SU-DHL-6 (cell line): ENCODE data around the gene RGPD8.
"Not testable (repeated sequence)": the region's sequence is repeated elsewhere in the genome, so short reads cannot be mapped to it uniquely, and the experiment has no call there.

Experiments
- H2AFZ ChIP-seq: fragments of 200-600 bp; sonication (generic); 2 replicates; pipeline ENCODE4 v1.6.1; 2014; ENCODE audit warnings: low read depth, mild to moderate bottlenecking, moderate library complexity, mixed read lengths, antibody characterized with exemption, low read length; ENCODE audit not compliant: severe bottlenecking
- H3F3A ChIP-seq: fragments of 200-600 bp; shearing (Covaris generic); 2 replicates; pipeline ENCODE4 v1.6.0; 2016; ENCODE audit warnings: antibody characterized with exemption, mild to moderate bottlenecking; ENCODE audit not compliant: insufficient read depth
- H3K27ac ChIP-seq: fragments of 200-600 bp; sonication (generic); 2 replicates; pipeline ENCODE4 v1.5.1; 2016; ENCODE audit warnings: low read depth, mild to moderate bottlenecking, low read length, moderate library complexity, mixed read lengths
- H3K27me3 ChIP-seq: fragments of 200-600 bp; sonication (generic), shearing (Covaris generic); 2 replicates; pipeline ENCODE4 v1.6.0; 2014; ENCODE audit warnings: mild to moderate bottlenecking, low read length
- H3K36me3 ChIP-seq: fragments of 200-600 bp; sonication (generic); 2 replicates; pipeline ENCODE4 v1.6.1; 2014; ENCODE audit warnings: mild to moderate bottlenecking, low read length, mixed read lengths
- H3K4me2 ChIP-seq: fragments of 300-600, 200-600 bp; shearing (Covaris generic), sonication (generic); 2 replicates; pipeline ENCODE4 v1.6.0; 2014; ENCODE audit warnings: low read length, low read depth, mild to moderate bottlenecking; ENCODE audit not compliant: poor library complexity, severe bottlenecking
- H3K4me3 ChIP-seq: fragments of 200-600 bp; sonication (generic); 2 replicates; pipeline ENCODE4 v1.5.1; 2014; ENCODE audit warnings: antibody characterized with exemption, low read length, mild to moderate bottlenecking, mixed read lengths; ENCODE audit not compliant: insufficient read depth, poor library complexity, severe bottlenecking
- H3K79me2 ChIP-seq: fragments of 200-600 bp; sonication (generic); 2 replicates; pipeline ENCODE4 v1.6.1; 2014; ENCODE audit warnings: mild to moderate bottlenecking, low read length, moderate library complexity; ENCODE audit not compliant: insufficient read depth
- H3K9ac ChIP-seq: fragments of 200-600 bp; sonication (generic); 2 replicates; pipeline ENCODE4 v1.7.0; 2014; ENCODE audit warnings: mild to moderate bottlenecking, low read length
- H3K9me2 ChIP-seq: fragments of 200-600 bp; sonication (generic); replicated peaks from 2 replicates; pipeline ENCODE4 v1.6.1; 2014; ENCODE audit warnings: low read length; ENCODE audit not compliant: insufficient read depth
- H3K9me3 ChIP-seq: fragments of 200-600 bp; sonication (generic); 2 replicates; pipeline ENCODE4 v1.6.1; 2014; ENCODE audit warnings: low read length, mixed read lengths; ENCODE audit not compliant: insufficient read depth
- H4K20me1 ChIP-seq: fragments of 200-600 bp; sonication (generic); 2 replicates; pipeline ENCODE4 v1.6.1; 2014; ENCODE audit warnings: low read depth, mild to moderate bottlenecking, antibody characterized with exemption, low read length, moderate library complexity, mixed read lengths
- EZH2phosphoT487 ChIP-seq: fragments of 200-600 bp; sonication (generic), shearing (Covaris generic); conservative IDR thresholded peaks from 2 replicates; pipeline ENCODE4 v1.6.1; 2018; ENCODE audit warnings: mild to moderate bottlenecking, antibody characterized with exemption, low read length, moderate library complexity, mixed read lengths
- TF ChIP-seq, protein P1 (sequence below): fragments of 200-600 bp; sonication (generic); IDR thresholded peaks from one replicate; pipeline ENCODE4 v1.5.1; 2017; ENCODE audit warnings: antibody characterized with exemption, mild to moderate bottlenecking, low read length, moderate library complexity; ENCODE audit not compliant: insufficient read depth, poor library complexity, severe bottlenecking

RGPD8 gene

DNA sequence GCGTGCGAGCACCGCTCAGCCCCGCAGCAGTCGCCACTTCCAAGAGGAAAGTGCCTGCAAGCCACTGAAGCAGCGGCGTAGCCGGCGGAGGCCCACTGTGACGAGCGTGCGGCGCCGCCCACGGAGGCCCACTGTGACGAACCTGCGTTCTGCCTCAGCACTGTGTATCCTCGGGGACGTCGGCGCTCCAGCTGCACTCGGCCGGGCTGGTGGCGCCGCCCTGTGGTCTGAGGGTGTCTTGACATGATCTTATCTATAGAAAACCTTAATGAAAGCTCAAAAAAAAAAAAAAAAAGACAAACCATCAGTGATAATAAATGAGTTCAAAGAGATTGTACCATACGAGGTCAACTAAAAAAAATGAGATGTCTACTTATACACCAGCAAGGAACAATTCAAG lies at the start of gene RGPD8:
RGPD8 (minus strand) TSS at position 166 of the 400 bp plus-strand sequence. CDS start 192 bp downstream, outside the sequence.
- not testable (repeated sequence) for H2AFZ ChIP-seq, H3K36me3 ChIP-seq, H3K4me3 ChIP-seq, H3K79me2 ChIP-seq, H4K20me1 ChIP-seq, H3K9ac ChIP-seq, H3K9me2 ChIP-seq, H3K9me3 ChIP-seq, H3K4me2 ChIP-seq, H3K27ac ChIP-seq, H3F3A ChIP-seq, H3K27me3 ChIP-seq
- TF ChIP-seq, protein P1, sequence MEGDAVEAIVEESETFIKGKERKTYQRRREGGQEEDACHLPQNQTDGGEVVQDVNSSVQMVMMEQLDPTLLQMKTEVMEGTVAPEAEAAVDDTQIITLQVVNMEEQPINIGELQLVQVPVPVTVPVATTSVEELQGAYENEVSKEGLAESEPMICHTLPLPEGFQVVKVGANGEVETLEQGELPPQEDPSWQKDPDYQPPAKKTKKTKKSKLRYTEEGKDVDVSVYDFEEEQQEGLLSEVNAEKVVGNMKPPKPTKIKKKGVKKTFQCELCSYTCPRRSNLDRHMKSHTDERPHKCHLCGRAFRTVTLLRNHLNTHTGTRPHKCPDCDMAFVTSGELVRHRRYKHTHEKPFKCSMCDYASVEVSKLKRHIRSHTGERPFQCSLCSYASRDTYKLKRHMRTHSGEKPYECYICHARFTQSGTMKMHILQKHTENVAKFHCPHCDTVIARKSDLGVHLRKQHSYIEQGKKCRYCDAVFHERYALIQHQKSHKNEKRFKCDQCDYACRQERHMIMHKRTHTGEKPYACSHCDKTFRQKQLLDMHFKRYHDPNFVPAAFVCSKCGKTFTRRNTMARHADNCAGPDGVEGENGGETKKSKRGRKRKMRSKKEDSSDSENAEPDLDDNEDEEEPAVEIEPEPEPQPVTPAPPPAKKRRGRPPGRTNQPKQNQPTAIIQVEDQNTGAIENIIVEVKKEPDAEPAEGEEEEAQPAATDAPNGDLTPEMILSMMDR = peak; percentile 19

DNA sequence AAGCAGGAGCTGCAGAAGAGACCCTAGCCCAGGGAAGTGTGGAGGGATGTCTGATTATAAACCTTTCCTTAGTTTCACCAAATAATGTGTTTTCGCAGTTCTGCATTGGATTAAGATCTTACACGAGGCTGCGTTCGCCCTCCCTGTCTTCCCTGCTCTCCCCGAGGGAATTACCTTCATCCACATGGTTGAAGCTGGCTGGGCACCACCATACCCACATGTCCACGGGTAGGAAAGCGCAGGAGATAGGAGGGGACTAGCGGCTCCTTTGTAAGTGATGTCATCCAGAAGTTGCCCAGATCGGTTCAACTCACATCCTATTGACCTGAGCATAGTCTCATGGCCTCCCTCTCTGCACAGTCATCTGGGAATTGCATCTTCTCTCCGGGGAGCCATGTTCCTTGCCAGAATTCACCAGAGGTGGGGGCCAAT lies 49.6 kb upstream of the RGPD8 start:
- Histone ChIP-seq H3K4me2 (peak overlapping the region; percentile 64), H3K27ac (peak overlapping the region; percentile 63; the same call in 1 of the 2 replicates), H3K4me3 (peak overlapping the region; percentile 100), H3K36me3 (peaks cover 3% of the 10 kb centered on the region; the same call in 1 of the 2 replicates), H3K27me3 (no peaks in the 10 kb centered on the region), H4K20me1 (no peaks in the 10 kb centered on the region), H3K9me2 (no peaks in the 10 kb centered on the region), H2AFZ (peak overlapping the region; percentile 88), H3K79me2 (peaks cover 57% of the 10 kb centered on the region), H3K9ac (peak overlapping the region; percentile 97), H3K9me3 (no peaks in the 10 kb centered on the region), H3F3A (no peaks in the 10 kb centered on the region)
- TF ChIP-seq, protein P1 = no peak
- no peak for TF ChIP-seq EZH2phosphoT487

DNA sequence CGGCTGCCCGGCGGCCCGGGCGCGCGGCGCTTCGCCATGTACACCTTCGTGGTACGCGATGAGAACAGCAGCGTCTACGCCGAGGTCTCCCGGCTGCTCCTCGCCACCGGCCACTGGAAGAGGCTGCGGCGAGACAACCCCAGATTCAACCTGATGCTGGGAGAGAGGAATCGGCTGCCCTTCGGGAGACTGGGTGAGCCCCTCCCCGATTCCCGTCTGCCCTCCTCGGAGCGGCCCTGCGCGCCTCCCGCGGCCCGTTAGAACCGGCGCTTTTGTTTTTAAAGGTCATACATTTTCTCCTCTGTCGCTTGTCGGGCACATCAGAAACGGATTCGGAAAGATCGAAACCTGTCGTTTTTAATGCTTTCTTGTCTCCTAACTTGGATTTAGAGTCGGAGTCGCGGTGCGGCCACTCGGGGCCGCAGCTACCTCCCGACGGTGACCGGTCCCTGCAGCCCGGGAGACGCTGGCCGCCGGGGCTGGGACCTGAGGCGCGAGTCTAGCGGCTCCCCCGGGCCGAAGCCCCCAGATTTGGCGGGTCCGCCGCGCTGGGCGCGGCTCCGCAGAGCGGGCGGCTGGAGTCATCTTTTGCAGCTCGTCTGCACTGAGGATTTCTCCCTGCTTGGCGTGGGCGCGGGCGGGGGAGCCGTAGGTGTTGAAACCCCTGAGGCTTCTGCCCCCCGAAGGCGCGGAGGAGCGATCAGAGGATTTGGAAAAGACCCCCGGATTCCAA lies 49.0 kb upstream of the RGPD8 start:
- Histone ChIP-seq H3K9ac (peak overlapping the region; percentile 97), H3K4me3 (peak overlapping the region; percentile 100), H3K79me2 (peaks cover 51% of the 10 kb centered on the region), H3K36me3 (peaks cover 3% of the 10 kb centered on the region; the same call in 1 of the 2 replicates), H2AFZ (peak overlapping the region; percentile 88), H3K27me3 (no peaks in the 10 kb centered on the region), H3K4me2 (peak overlapping the region; percentile 64), H3K9me3 (no peaks in the 10 kb centered on the region), H3F3A (no peaks in the 10 kb centered on the region), H3K27ac (peak overlapping the region; percentile 63), H3K9me2 (no peaks in the 10 kb centered on the region), H4K20me1 (no peaks in the 10 kb centered on the region)
- TF ChIP-seq, protein P1 = no peak
- TF ChIP-seq EZH2phosphoT487 = no peak
